ENCODE results near the gene NFXL1.

GRCh38 chr4:47914926-47915237, 499 bp upstream of the NFXL1 start:
- TF ChIP-seq CTCF (IDR thresholded peaks at IDR 0.05; ENCODE audit: insufficient read depth, low read length, poor library complexity, severe bottlenecking) (no peak), EZH2phosphoT487 (conservative IDR thresholded peaks at IDR 0.05; ENCODE audit: low read length) (no peak)

All from SU-DHL-6 (cell line).